Activated naive CD8-positive, alpha-beta T cell treated with anti-CD3 and anti-CD28 coated beads, Interleukin-2, amount 50 U/mL, for 24 hours (primary cell): Measurements from ENCODE around the gene TMEM187.

Source experiments
- ATAC-seq: fragments of 150-1000 bp; cut with Tn5 transposase; one replicate; pipeline ENCODE4 v1.10.0; 2021
- DNase-seq: peaks from one replicate; pipeline ENCODE4 v3.0.0; 2021
- H3K27ac Mint-ChIP-seq: one replicate; pipeline ENCODE4 v1.8.0; 2021; ENCODE audit warnings: mild to moderate bottlenecking, mixed read lengths
- H3K27me3 Mint-ChIP-seq: one replicate; pipeline ENCODE4 v1.8.0; 2021; ENCODE audit warnings: mixed read lengths
- H3K36me3 Mint-ChIP-seq: one replicate; pipeline ENCODE4 v1.8.0; 2021; ENCODE audit warnings: low read depth, mixed read lengths
- H3K4me1 Mint-ChIP-seq: one replicate; pipeline ENCODE4 v1.8.0; 2021; ENCODE audit warnings: mixed read lengths
- H3K4me3 Mint-ChIP-seq: one replicate; pipeline ENCODE4 v1.8.0; 2021; ENCODE audit warnings: mild to moderate bottlenecking, moderate library complexity, mixed read lengths
- H3K9me3 Mint-ChIP-seq: one replicate; pipeline ENCODE4 v1.8.0; 2021; ENCODE audit warnings: mixed read lengths

Gene TMEM187

GRCh38 chrX:153972368-153973126 lies at the start of gene TMEM187:
Gene TMEM187, plus strand, starts transcription at chrX:153972754. Its CDS starts 9,309 bp downstream, at chrX:153982063.
- peak; percentile 87 for DNase-seq

DNA sequence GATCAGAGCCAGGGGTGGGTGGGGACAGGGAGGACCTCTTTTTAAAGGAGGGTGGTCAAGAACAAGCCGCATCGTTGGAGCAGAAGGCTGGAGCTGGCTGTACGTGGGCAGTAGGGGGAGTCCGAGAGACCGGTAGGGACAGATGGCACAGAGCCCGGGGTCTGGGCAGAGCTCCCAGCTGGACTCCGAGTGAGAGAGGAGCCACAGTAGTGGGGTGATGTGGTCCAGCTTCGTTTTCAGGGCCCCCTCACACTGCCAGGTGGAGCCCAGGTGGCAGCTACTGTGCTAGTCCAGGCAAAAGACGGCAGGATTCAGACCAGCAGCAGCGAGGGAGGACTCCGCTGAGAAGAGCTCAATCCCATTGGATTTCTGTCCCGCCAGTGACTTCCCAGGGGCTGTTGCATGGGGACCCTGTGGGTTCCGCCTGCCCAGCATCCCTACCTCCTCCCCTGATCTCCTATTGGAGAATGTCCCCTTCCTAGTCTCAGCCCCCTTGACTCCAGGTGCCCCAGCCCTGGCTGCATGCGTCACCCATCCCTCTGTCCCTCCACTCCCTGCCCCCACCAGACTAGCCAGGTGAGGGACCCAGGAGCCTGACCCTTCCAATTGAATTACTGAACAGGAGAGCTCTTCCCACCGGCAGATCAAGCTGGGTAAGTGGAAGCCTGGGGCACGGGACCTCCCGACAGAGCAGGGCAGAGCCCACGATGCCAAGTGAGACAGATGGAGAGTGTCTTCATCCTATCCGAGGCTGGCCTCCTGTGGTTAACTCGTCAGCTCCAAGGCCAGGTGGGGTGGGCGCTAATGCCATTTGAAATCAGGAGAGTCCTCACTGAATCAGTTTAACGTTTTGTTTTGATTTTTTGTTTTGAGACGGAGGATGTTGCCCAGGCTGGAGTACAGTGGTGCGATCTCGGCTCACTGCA lies 49.4 kb upstream of the TMEM187 start:
- Mint-ChIP-seq H3K27ac (peak overlapping the region; percentile 96), H3K4me1 (peaks cover 21% of the 10 kb centered on the region), H3K36me3 (peaks cover 12% of the 10 kb centered on the region), H3K4me3 (peak overlapping the region; percentile 90), H3K9me3 (no peaks in the 10 kb centered on the region), H3K27me3 (no peaks in the 10 kb centered on the region)
- DNase-seq (no peak), ATAC-seq (no peak)

More at GRCh38 chrX:153972368-153973126, at the start of gene TMEM187:
- ATAC-seq: peak; percentile 66
- Mint-ChIP-seq H3K4me3 (peak within 1 kb of the TSS; percentile 99), H3K4me1 (peaks cover 30% of the 10 kb centered on the region), H3K27ac (peak within 1 kb of the TSS; percentile 100), H3K9me3 (no peaks in the 10 kb centered on the region), H3K36me3 (peaks cover 15% of the 10 kb centered on the region), H3K27me3 (no peaks in the 10 kb centered on the region)

DNA sequence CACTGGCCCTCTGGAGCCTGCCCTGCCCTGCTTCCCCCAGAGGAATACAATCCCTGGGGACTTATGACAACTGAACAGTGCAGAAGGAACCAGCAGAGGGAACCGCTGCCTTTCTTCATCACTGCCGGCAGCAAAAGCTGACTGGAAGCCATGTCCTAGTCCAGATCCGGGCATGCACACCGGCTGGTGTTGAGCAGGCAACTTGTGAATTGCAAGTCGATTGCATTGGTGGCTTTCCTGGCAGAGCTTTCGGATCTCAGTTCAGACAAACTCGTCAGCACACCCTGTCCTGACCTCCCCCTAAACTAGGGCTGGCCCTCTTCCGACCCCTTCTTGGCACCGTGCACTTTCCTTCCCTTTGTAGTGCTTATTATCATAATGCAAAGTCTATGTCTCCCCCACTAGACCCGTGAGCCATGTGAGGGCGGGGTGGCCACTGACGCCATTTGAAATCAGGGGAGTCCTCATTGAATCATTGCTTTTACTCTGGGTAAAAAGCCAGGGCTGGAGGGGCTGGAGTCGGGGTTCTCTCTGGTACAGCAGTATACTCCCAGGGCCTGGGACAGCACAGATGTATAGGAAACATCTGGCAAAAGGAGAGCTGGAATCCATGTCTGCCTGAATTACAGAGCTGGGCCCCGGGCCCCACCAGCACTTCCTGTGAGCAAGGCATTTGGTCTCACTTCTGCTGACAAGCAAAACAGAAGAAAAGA lies 48.2 kb upstream of the TMEM187 start:
- no peaks in the 10 kb centered on the region for H3K27me3 Mint-ChIP-seq
- H3K4me3 Mint-ChIP-seq: peak overlapping the region; percentile 90
- peaks cover 30% of the 10 kb centered on the region for H3K4me1 Mint-ChIP-seq
- H3K36me3 Mint-ChIP-seq: peaks cover 17% of the 10 kb centered on the region
- ATAC-seq (no peak), DNase-seq (no peak)
- H3K27ac Mint-ChIP-seq: peak overlapping the region; percentile 96
- H3K9me3 Mint-ChIP-seq: no peaks in the 10 kb centered on the region

DNA sequence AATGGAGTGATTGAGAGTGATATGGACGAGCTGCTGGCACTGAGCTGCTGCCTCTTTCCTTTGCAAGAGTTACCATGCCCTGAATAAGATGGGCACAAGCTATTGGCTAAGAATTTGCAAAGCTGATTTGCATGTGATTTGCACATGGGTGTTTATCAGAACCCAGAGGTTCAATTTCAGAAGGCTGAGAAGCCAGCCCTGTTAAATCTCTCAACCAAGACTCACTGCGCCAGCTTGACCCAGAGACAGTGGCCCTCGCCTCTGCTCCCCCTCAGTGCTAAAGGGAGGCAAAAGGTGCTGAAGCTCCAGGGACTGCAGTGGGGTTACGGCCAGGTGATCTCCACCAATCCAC lies 47.2 kb upstream of the TMEM187 start:
- no peak for DNase-seq
- no peak for ATAC-seq
- peaks cover 29% of the 10 kb centered on the region for H3K4me1 Mint-ChIP-seq
- H3K36me3 Mint-ChIP-seq: peaks cover 13% of the 10 kb centered on the region
- no peaks in the 10 kb centered on the region for H3K9me3 Mint-ChIP-seq
- H3K27ac Mint-ChIP-seq: peak overlapping the region; percentile 96
- no peaks in the 10 kb centered on the region for H3K27me3 Mint-ChIP-seq
- H3K4me3 Mint-ChIP-seq: peak overlapping the region; percentile 90

- peaks cover 14% of the 10 kb centered on the region for H3K36me3 Mint-ChIP-seq
- DNase-seq (peak; percentile 60), ATAC-seq (peak; percentile 5)
- H3K9me3 Mint-ChIP-seq: no peaks in the 10 kb centered on the region
- H3K4me3 Mint-ChIP-seq: peak within 1 kb of the TSS; percentile 90
- H3K4me1 Mint-ChIP-seq: peaks cover 32% of the 10 kb centered on the region
- no peaks in the 10 kb centered on the region for H3K27me3 Mint-ChIP-seq
- peak within 1 kb of the TSS; percentile 96 for H3K27ac Mint-ChIP-seq
Observed at GRCh38 chrX:153925739-153926551, 46.6 kb upstream of the TMEM187 start, which contains the start of gene ARHGAP4. Gene ARHGAP4, minus strand, starts transcription at chrX:153926264. Its CDS starts 62 bp downstream, at chrX:153926202.

- no peak for DNase-seq
- Mint-ChIP-seq H3K27ac (peak overlapping the region; percentile 93), H3K4me1 (peaks cover 34% of the 10 kb centered on the region), H3K27me3 (no peaks in the 10 kb centered on the region), H3K4me3 (peak overlapping the region; percentile 84), H3K36me3 (peaks cover 14% of the 10 kb centered on the region), H3K9me3 (no peaks in the 10 kb centered on the region)
- no peak for ATAC-seq
Observed at GRCh38 chrX:153926552-153926857, 46.0 kb upstream of the TMEM187 start.

DNA sequence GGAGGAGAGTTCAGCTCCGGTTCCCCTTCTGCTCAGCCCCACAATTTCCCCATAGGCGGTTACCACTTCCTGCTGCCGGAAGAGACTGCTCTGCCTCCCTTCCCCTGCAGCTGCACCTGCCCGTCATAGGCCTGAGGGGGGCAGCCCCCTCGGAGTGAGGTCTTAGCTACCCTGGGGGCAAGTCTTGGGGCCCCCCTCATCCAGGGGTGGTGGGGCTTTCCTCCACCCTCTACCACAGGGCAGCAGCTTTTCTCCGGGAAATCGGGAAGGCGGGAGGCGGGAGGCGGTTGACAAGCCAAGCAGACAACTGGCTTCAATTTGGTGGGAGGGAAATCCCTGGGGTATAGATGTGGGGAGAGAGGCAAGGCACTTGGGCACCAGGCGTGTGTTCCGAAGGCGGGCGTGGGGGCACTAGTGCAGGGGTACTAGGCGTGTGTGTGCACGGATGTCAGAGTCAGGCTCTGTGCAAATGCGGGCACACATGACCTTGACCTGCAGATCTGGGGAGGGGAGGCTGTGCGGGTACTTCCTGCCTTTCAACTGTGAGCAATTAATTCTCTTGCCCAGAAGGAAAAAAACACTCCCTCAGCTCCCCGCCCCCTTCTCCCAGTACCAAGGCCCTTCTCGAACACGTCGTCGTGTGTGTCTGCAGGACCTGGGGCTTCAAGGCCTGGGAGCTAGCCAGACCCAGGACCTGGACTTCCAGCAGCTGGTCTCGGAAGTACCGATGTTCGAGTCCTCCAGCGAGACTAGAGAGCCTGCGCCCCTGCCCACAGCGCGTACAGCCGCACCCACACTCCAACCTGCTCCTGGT lies 45.5 kb upstream of the TMEM187 start:
- Mint-ChIP-seq H3K27ac (peak overlapping the region; percentile 93), H3K27me3 (no peaks in the 10 kb centered on the region), H3K4me1 (peaks cover 35% of the 10 kb centered on the region), H3K4me3 (peak overlapping the region; percentile 84), H3K9me3 (no peaks in the 10 kb centered on the region), H3K36me3 (peaks cover 14% of the 10 kb centered on the region)
- DNase-seq (peak; percentile 72), ATAC-seq (peak; percentile 42)

GRCh38 chrX:153927672-153927921 lies 45.0 kb upstream of the TMEM187 start:
- DNase-seq (no peak), ATAC-seq (no peak)
- H3K36me3 Mint-ChIP-seq: peaks cover 14% of the 10 kb centered on the region
- H3K27ac Mint-ChIP-seq: peak overlapping the region; percentile 93
- no peaks in the 10 kb centered on the region for H3K9me3 Mint-ChIP-seq
- H3K4me1 Mint-ChIP-seq: peaks cover 31% of the 10 kb centered on the region
- no peaks in the 10 kb centered on the region for H3K27me3 Mint-ChIP-seq
- H3K4me3 Mint-ChIP-seq: peak overlapping the region; percentile 84

GRCh38 chrX:153927922-153928760 lies 44.4 kb upstream of the TMEM187 start:
- DNase-seq: peak; percentile 89
- Mint-ChIP-seq H3K27me3 (no peaks in the 10 kb centered on the region), H3K4me3 (peak overlapping the region; percentile 84), H3K4me1 (peaks cover 31% of the 10 kb centered on the region), H3K27ac (peak overlapping the region; percentile 93), H3K36me3 (peaks cover 19% of the 10 kb centered on the region), H3K9me3 (no peaks in the 10 kb centered on the region)
- peak; percentile 75 for ATAC-seq

DNA sequence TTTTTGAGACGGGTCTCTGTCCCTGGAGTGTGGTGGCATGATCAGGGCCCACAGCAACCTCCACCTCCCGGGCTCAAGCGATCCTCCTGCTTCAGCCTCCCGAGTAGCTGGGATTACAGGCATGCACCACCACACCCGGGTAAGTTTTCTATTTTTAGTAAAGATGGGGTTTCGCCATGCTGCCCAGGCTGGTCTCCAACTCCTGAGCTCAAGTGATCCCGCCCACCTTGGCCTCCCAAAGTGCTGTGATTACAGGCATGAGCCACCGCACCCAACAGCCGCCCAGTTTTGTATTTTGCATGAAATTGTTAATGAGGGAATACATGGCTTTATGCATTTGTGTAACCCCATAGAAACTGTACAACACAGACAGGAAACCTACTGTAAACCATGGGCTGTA lies 43.7 kb upstream of the TMEM187 start:
- no peak for ATAC-seq
- peaks cover 25% of the 10 kb centered on the region for H3K4me1 Mint-ChIP-seq
- DNase-seq: no peak
- peak overlapping the region; percentile 84 for H3K4me3 Mint-ChIP-seq
- H3K36me3 Mint-ChIP-seq: peaks cover 18% of the 10 kb centered on the region
- H3K9me3 Mint-ChIP-seq: no peaks in the 10 kb centered on the region
- no peaks in the 10 kb centered on the region for H3K27me3 Mint-ChIP-seq
- peak overlapping the region; percentile 73 for H3K27ac Mint-ChIP-seq

- Mint-ChIP-seq H3K27ac (peak overlapping the region; percentile 73), H3K4me1 (peaks cover 24% of the 10 kb centered on the region), H3K36me3 (peaks cover 22% of the 10 kb centered on the region), H3K9me3 (no peaks in the 10 kb centered on the region), H3K27me3 (no peaks in the 10 kb centered on the region), H3K4me3 (no peak overlapping the region)
- DNase-seq (no peak), ATAC-seq (no peak)
Observed at GRCh38 chrX:153929576-153929975, 43.0 kb upstream of the TMEM187 start.

DNA sequence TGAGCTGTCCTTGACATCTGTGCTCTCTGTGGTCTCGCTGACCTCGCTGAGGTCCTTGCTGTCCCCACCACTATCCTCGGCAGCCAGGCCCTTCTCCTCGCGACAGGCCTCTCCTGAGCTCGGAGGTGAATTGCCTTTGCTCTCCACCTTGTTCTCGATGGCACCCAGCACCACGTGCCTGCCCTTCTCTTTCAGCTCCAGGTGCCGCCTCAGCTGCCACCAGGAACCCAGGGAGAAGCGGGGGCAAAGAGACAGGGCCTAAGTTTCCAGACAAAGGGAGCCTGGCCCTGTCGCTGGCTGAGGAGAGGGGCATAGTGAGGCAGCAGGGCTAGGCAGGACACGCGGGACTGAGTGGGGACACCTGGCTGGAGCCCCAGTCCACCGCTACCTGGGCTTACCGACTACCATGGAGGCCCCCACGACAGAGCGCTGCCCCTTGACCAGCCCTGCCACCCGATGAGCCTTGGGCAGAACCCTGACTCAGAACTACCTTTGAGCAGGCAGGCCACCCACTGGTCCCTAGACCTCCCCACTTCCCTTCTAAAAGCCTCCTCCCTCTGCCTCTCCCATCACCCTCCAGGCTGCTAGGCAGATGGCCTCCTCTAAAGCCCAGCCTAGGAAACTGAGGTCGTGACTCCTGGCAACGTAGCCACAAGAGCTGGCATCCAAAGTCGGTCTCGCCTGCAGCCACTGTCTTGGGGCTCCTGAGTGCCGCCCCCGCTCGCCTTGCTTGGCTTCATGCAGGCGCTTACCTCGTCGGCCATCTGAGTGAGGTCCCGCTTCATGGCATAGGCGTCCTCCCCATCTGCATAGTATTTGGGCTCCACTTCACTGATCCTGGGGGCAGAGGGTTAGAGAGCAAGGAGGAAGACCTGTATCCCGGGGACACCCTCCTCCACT lies 42.3 kb upstream of the TMEM187 start:
- Mint-ChIP-seq H3K9me3 (no peaks in the 10 kb centered on the region), H3K27me3 (no peaks in the 10 kb centered on the region), H3K4me1 (peaks cover 24% of the 10 kb centered on the region), H3K36me3 (peaks cover 22% of the 10 kb centered on the region), H3K27ac (no peak overlapping the region), H3K4me3 (no peak overlapping the region)
- DNase-seq (no peak), ATAC-seq (no peak)
